Measurements from ENCODE around the gene OR52E1. TPM values are rescaled to one million over a fixed set of nuclear protein-coding genes. Genes with fewer than 3 reads are reported as not detected.

Gene OR52E1
- total RNA-seq (2022; extraction: Qiagen RNA extraction) = not detected in 5 replicates

DNA sequence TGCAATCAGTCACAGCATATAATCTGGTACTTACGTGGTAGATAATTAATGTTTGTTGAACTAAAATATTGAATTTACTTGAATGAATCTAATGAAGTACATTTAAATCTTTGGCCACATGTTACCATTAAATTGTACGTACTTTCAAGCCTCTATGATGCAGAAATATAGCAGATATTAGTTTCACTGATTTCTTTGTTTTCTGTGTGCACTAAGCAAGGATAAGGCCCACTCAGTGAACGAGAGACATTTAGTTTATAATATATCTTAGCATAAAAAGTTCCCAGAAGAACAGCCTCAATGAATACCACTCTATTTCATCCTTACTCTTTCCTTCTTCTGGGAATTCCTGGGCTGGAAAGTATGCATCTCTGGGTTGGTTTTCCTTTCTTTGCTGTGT is at the start of gene OR52E1:
TSS of gene OR52E1 (plus strand) at position 301 of the 400 bp plus-strand sequence.

DNA sequence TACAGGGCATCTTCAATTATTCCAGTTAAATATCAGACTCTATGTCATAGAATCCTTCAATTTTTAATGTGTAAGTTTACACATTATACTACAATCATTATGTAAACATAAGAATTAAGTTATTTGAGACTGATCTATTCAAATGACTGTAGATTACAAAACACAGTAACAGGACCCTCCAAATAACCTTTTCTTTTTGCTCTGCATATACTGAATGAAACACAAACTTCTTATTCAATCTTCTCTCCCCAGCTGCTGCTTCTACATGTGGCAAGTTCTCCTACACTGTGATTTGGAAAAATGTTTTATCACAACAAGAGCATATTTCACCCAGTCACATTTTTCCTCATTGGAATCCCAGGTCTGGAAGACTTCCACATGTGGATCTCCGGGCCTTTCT is 23.1 kb upstream of the OR52E1 start, which contains the start of gene OR52J3:
TSS of gene OR52J3 (plus strand) at position 301 of the 400 bp plus-strand sequence. CDS start at position 301, 0 bp downstream.

DNA sequence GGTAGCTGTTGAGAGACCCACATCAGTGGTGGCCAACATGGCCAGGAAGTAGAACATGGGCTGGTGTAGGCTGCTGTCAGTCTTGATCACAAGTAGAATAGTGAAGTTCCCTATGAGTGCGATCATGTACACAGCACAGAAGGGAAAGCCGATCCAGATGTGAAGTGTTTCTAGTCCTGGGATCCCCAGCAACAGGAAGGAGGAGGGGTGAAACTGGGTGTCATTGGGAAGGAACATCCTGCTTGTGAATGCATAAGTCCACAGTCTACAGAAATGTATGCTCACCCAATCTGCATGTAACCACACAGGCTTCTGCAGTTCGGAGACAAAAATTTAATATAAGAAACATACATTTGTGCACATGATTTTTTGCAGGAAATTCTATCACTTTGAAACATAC is 10.0 kb upstream of the OR52E1 start, which contains the start of gene OR52E2:
TSS of gene OR52E2 (minus strand) at position 237 of the 400 bp plus-strand sequence. CDS start at position 237, 0 bp downstream.

Other genes with a start within 250 kb of the OR52E1 start
- gene OR51F2, start 248.3 kb upstream of the OR52E1 start, total RNA-seq (2022; extraction: Qiagen RNA extraction) = not detected in 5 replicates
- not detected in 5 replicates for gene OR51S1, start 220.4 kb upstream of the OR52E1 start, total RNA-seq (2022; extraction: Qiagen RNA extraction)
- not detected in 5 replicates for gene OR51T1, start 187.7 kb upstream of the OR52E1 start, total RNA-seq (2022; extraction: Qiagen RNA extraction)
- gene OR51A7, start 165.8 kb upstream of the OR52E1 start, total RNA-seq (2022; extraction: Qiagen RNA extraction) = not detected in 5 replicates
- not detected in 5 replicates for gene OR51G2, start 150.2 kb upstream of the OR52E1 start, total RNA-seq (2022; extraction: Qiagen RNA extraction)
- not detected in 5 replicates for gene OR51G1, start 145.2 kb upstream of the OR52E1 start, total RNA-seq (2022; extraction: Qiagen RNA extraction)
- not detected in 5 replicates for gene OR51A4, start 122.0 kb upstream of the OR52E1 start, total RNA-seq (2022; extraction: Qiagen RNA extraction)
- not detected in 5 replicates for gene OR51A2, start 113.9 kb upstream of the OR52E1 start, total RNA-seq (2022; extraction: Qiagen RNA extraction)
- not detected in 5 replicates for gene OR51L1, start 74.7 kb upstream of the OR52E1 start, total RNA-seq (2022; extraction: Qiagen RNA extraction)
- gene OR52J3, start 23.0 kb upstream of the OR52E1 start, total RNA-seq (2022; extraction: Qiagen RNA extraction) = not detected in 5 replicates
- gene OR52E2, start 9.9 kb upstream of the OR52E1 start, total RNA-seq (2022; extraction: Qiagen RNA extraction) = not detected in 5 replicates
- not detected in 5 replicates for gene OR52A5, start 68.8 kb downstream of the OR52E1 start, total RNA-seq (2022; extraction: Qiagen RNA extraction)
- gene OR52A1, start 85.2 kb downstream of the OR52E1 start, total RNA-seq (2022; extraction: Qiagen RNA extraction) = not detected in 5 replicates
- not detected in 5 replicates for gene OR51V1, start 131.1 kb downstream of the OR52E1 start, total RNA-seq (2022; extraction: Qiagen RNA extraction)
- not detected in 5 replicates for gene HBB, start 157.5 kb downstream of the OR52E1 start, total RNA-seq (2022; extraction: Qiagen RNA extraction)
- gene HBD, start 164.9 kb downstream of the OR52E1 start, total RNA-seq (2022; extraction: Qiagen RNA extraction) = not detected in 5 replicates
- not detected in 5 replicates for gene HBG1, start 180.3 kb downstream of the OR52E1 start, total RNA-seq (2022; extraction: Qiagen RNA extraction)
- not detected in 5 replicates for gene HBG2, start 185.2 kb downstream of the OR52E1 start, total RNA-seq (2022; extraction: Qiagen RNA extraction)
- gene HBE1, start 200.4 kb downstream of the OR52E1 start, total RNA-seq (2022; extraction: Qiagen RNA extraction) = 0.20 TPM in 1 of 5 replicates, not detected in the others
- not detected in 5 replicates for gene OR51B4, start 232.4 kb downstream of the OR52E1 start, total RNA-seq (2022; extraction: Qiagen RNA extraction)

Measured in A549 treated with Mapracorat at 1 μM for 4 hours (cell line).